ENCODE results near the gene MUS81. TPM values are rescaled to one million over a fixed set of nuclear protein-coding genes. Genes with fewer than 3 reads are reported as not detected.
A peak's percentile ranks its signal among the peaks of the same experiment; 100 is the strongest.

Gene MUS81
- total and polyA plus RNA-seq, 9 of the 15 experiments (the other 6 are each of a cell fraction or from before 2014, with no cell fraction given) = 13.4 to 118 (median 53.7) TPM

DNA sequence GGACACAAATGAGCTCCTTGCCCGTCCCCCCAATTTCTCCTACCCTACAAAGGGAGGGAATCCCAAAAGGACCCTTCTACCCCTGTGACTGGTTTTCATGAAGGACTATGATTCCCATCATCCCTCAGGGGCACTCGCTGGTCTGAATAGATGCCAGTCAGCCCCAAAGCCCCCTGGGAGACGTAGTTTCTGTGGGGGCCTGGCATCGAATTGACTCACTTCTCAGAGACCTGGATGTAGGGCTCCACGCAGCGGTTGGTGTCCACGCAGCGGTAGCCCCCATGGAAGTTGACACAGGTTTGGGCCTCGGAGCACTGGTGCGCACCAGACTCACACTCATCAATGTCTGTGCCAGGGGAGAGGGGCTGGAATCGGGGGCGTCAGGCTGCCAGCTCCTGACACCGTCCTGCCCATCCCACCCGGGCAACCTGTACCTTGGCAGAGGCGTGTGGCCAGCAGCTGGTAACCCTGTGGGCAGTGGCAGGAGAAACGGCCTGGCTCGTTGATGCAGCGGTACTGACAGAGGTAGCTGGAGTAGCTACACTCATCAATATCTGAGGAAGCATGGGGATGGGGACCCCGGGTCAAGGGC lies 7.9 kb downstream of the MUS81 start:
- intact Hi-C loops (cut with micrococcal nuclease) = no loop called here
- CTCF ChIA-PET (ENCODE audit: low intra/inter-chr PET ratio) = no interaction called here
- POLR2A ChIA-PET = interaction anchor here (0.7 to 8.2 kb wide), 6 partner anchors 9 to 413 kb away, joined by 3 to 151 read pairs (median 4); partner anchors contain the start of genes CCDC85B, CFL1, CTSW and FIBP
- Histone ChIP-seq H3K4me3 (no peak overlapping the region), H3K4me1 (replicated peaks in 1 of 2; ENCODE audit: control insufficient read depth in 2 of 2, insufficient read depth in 2 of 2, low read length in 2 of 2) (peaks cover 21 to 75% of the 10 kb centered on the region in 2 experiments), H3K9me1 (ENCODE audit: control insufficient read depth, insufficient read depth, low read length) (no peaks in the 10 kb centered on the region), H3K9ac (ENCODE audit: insufficient read depth in 1 of 2, low read depth in 2 of 2, low read length in 2 of 2) (peak overlapping the region in 1 of 2 experiments; percentile 39; a peak in 1 of 4 replicates), H3K27ac (ENCODE audit: extremely low read depth, low read depth, low read length) (no peak overlapping the region), H4K20me1 (replicated peaks; ENCODE audit: control insufficient read depth, insufficient read depth, low read length) (no peaks in the 10 kb centered on the region), H3K9me3 (replicated peaks; ENCODE audit: control insufficient read depth, insufficient read depth, low read depth, low read length) (no peaks in the 10 kb centered on the region), H3K36me3 (ENCODE audit: control insufficient read depth, insufficient read depth, low read length) (peaks cover 50% of the 10 kb centered on the region; the same call in 2 of the 3 replicates), H3K79me2 (ENCODE audit: control insufficient read depth, insufficient read depth, low read length) (no peaks in the 10 kb centered on the region), H2AFZ (ENCODE audit: low read depth, low read length) (no peak overlapping the region), H3K4me2 (ENCODE audit: insufficient read depth, low read length) (no peak overlapping the region), H3K27me3 (ENCODE audit: control insufficient read depth in 2 of 2, insufficient read depth in 2 of 2, low read length in 2 of 2) (no peaks in the 10 kb centered on the region)
- no TSS peak for BruUV-seq (replicated peaks)
- WGBS (ENCODE audit: insufficient coverage, low coverage, missing lambda C conversion rate) = 94% methylated on average over 16 of the region's 19 CpGs
- in situ Hi-C loops (cut with MboI) = no loop called here
- DNase-seq (ENCODE audit: extremely low read depth in 1 of 4, low spot score in 3 of 4) = peak in 1 of 4 experiments; percentile 20
- ATAC-seq = peak; percentile 3
- no peak for FAIRE-seq
- no peak for TF ChIP-seq CC2D1A (IDR thresholded peaks at IDR 0.05)
- no peak for TF ChIP-seq EP400 (IDR thresholded peaks at IDR 0.05)
- TF ChIP-seq, protein P1, sequence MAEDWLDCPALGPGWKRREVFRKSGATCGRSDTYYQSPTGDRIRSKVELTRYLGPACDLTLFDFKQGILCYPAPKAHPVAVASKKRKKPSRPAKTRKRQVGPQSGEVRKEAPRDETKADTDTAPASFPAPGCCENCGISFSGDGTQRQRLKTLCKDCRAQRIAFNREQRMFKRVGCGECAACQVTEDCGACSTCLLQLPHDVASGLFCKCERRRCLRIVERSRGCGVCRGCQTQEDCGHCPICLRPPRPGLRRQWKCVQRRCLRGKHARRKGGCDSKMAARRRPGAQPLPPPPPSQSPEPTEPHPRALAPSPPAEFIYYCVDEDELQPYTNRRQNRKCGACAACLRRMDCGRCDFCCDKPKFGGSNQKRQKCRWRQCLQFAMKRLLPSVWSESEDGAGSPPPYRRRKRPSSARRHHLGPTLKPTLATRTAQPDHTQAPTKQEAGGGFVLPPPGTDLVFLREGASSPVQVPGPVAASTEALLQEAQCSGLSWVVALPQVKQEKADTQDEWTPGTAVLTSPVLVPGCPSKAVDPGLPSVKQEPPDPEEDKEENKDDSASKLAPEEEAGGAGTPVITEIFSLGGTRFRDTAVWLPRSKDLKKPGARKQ (CRISPR knock-in tag; IDR thresholded peaks at IDR 0.05) = no peak
- TF ChIP-seq, protein P2, sequence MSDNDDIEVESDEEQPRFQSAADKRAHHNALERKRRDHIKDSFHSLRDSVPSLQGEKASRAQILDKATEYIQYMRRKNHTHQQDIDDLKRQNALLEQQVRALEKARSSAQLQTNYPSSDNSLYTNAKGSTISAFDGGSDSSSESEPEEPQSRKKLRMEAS (CRISPR knock-in tag; IDR thresholded peaks at IDR 0.05) = no peak
- no peak for TF ChIP-seq NCOA1 (IDR thresholded peaks at IDR 0.05; ENCODE audit: low read depth)
- TF ChIP-seq STAT5B (CRISPR knock-in tag; IDR thresholded peaks at IDR 0.05) = no peak
- TF ChIP-seq CBFA2T3 (IDR thresholded peaks at IDR 0.05) = no peak
- TF ChIP-seq SUPT5H (IDR thresholded peaks at IDR 0.05) = 0 out of 2 replicates have a peak, but pooled peaks have one; percentile 17
- no peak for TF ChIP-seq HMG20A (CRISPR knock-in tag; conservative IDR thresholded peaks at IDR 0.05)
- TF ChIP-seq ZNF174 (CRISPR knock-in tag; IDR thresholded peaks at IDR 0.05) = no peak
- no peak for TF ChIP-seq HDAC2 (IDR thresholded peaks at IDR 0.05)
- TF ChIP-seq, protein P3, sequence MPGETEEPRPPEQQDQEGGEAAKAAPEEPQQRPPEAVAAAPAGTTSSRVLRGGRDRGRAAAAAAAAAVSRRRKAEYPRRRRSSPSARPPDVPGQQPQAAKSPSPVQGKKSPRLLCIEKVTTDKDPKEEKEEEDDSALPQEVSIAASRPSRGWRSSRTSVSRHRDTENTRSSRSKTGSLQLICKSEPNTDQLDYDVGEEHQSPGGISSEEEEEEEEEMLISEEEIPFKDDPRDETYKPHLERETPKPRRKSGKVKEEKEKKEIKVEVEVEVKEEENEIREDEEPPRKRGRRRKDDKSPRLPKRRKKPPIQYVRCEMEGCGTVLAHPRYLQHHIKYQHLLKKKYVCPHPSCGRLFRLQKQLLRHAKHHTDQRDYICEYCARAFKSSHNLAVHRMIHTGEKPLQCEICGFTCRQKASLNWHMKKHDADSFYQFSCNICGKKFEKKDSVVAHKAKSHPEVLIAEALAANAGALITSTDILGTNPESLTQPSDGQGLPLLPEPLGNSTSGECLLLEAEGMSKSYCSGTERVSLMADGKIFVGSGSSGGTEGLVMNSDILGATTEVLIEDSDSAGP (CRISPR knock-in tag; IDR thresholded peaks at IDR 0.05) = no peak
- TF ChIP-seq, protein P4, sequence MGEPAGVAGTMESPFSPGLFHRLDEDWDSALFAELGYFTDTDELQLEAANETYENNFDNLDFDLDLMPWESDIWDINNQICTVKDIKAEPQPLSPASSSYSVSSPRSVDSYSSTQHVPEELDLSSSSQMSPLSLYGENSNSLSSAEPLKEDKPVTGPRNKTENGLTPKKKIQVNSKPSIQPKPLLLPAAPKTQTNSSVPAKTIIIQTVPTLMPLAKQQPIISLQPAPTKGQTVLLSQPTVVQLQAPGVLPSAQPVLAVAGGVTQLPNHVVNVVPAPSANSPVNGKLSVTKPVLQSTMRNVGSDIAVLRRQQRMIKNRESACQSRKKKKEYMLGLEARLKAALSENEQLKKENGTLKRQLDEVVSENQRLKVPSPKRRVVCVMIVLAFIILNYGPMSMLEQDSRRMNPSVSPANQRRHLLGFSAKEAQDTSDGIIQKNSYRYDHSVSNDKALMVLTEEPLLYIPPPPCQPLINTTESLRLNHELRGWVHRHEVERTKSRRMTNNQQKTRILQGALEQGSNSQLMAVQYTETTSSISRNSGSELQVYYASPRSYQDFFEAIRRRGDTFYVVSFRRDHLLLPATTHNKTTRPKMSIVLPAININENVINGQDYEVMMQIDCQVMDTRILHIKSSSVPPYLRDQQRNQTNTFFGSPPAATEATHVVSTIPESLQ (CRISPR knock-in tag; IDR thresholded peaks at IDR 0.05) = no peak
- TF ChIP-seq, protein P5, sequence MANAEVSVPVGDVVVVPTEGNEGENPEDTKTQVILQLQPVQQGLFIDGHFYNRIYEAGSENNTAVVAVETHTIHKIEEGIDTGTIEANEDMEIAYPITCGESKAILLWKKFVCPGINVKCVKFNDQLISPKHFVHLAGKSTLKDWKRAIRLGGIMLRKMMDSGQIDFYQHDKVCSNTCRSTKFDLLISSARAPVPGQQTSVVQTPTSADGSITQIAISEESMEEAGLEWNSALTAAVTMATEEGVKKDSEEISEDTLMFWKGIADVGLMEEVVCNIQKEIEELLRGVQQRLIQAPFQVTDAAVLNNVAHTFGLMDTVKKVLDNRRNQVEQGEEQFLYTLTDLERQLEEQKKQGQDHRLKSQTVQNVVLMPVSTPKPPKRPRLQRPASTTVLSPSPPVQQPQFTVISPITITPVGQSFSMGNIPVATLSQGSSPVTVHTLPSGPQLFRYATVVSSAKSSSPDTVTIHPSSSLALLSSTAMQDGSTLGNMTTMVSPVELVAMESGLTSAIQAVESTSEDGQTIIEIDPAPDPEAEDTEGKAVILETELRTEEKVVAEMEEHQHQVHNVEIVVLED (CRISPR knock-in tag; IDR thresholded peaks at IDR 0.05) = no peak
